ENCODE measurements around the gene UGT1A10.

The UGT1A10 gene

GRCh38 chr2:233822101-233822771 is 186.0 kb downstream of the UGT1A10 start:
- in situ Hi-C loops (cut with HindIII; ENCODE audit: low sequenced_read_pairs): no loop called here

More at GRCh38 chr2:233822101-233822771, 186.0 kb downstream of the UGT1A10 start:
- H3K4me3 ChIP-seq (ENCODE audit: low read depth, low read length): no peak overlapping the region
- TF ChIP-seq CTCF (IDR thresholded peaks at IDR 0.05; ENCODE audit: low read depth, low read length): no peak
- DNase-seq (ENCODE audit: low read depth, low spot score): no peak
